ENCODE results near the gene ZNF491. TPM values are rescaled to one million over a fixed set of nuclear protein-coding genes. Genes with fewer than 3 reads are reported as not detected.
A peak's percentile ranks its signal among the peaks of the same experiment; 100 is the strongest.

ZNF491 gene
- total and polyA plus RNA-seq, 9 of the 15 experiments (the other 6 are each of a cell fraction or from before 2014, with no cell fraction given): 0.19 to 0.95 (median 0.39) TPM; not detected in 1

- TF ChIP-seq CEBPZ (IDR thresholded peaks at IDR 0.05; ENCODE audit: borderline replicate concordance, low read depth, low read length) (no peak), EGR1 (conservative IDR thresholded peaks at IDR 0.05) (0 out of 2 replicates have a peak, but pooled peaks have one; percentile 2), GABPA (tag; conservative IDR thresholded peaks at IDR 0.05; ENCODE audit: low read depth) (0 out of 2 replicates have a peak, but pooled peaks have one; percentile 13), RBFOX2 (IDR thresholded peaks at IDR 0.05; ENCODE audit: low read depth, low read length) (no peak), FOXK1 (CRISPR knock-in tag; IDR thresholded peaks at IDR 0.05; ENCODE audit: borderline replicate concordance) (no peak), LCOR (CRISPR knock-in tag; IDR thresholded peaks at IDR 0.05) (no peak), ZNF311 (CRISPR knock-in tag; IDR thresholded peaks at IDR 0.05) (no peak), CHD7 (IDR thresholded peaks at IDR 0.05; ENCODE audit: low read depth, low read length) (no peak), MLLT1 (IDR thresholded peaks at IDR 0.05) (no peak), ZNF232 (CRISPR knock-in tag; IDR thresholded peaks at IDR 0.05) (no peak)
Measured at GRCh38 chr19:11814700-11815035, 16.3 kb downstream of the ZNF491 start (continued).

Data from K562 (cell line).